ENCODE results near the gene CENPP.

CENPP gene

DNA sequence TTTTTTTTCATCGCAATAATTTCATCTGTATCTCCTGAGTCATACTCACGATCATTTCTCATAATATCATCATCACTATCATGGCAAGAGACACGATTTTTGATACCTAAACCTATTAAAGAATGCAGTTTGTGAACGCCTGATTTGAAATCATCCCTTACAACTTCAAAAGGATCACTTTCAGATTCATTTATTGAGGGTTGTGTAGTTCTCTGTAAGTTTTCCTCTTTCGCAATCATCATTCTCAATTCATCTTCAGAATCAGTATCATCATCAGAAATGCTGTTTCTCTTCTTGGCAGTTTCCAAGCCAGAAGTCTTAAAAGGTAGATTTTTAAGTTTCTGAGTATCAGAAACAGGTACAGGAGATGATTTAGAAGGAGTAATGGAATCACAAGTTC is 10.3 kb upstream of the CENPP start:
- Histone ChIP-seq H3K4me3 (replicated peaks; ENCODE audit: low read depth, low read length) (no peak overlapping the region), H3K27me3 (replicated peaks; ENCODE audit: control insufficient read depth, insufficient read depth, low read length) (no peaks in the 10 kb centered on the region), H3K36me3 (ENCODE audit: control insufficient read depth, insufficient read depth, low read length) (peaks cover 26% of the 10 kb centered on the region)
- no peak for DNase-seq (ENCODE audit: extremely low read depth, insufficient read length)
- TF ChIP-seq, protein P1, sequence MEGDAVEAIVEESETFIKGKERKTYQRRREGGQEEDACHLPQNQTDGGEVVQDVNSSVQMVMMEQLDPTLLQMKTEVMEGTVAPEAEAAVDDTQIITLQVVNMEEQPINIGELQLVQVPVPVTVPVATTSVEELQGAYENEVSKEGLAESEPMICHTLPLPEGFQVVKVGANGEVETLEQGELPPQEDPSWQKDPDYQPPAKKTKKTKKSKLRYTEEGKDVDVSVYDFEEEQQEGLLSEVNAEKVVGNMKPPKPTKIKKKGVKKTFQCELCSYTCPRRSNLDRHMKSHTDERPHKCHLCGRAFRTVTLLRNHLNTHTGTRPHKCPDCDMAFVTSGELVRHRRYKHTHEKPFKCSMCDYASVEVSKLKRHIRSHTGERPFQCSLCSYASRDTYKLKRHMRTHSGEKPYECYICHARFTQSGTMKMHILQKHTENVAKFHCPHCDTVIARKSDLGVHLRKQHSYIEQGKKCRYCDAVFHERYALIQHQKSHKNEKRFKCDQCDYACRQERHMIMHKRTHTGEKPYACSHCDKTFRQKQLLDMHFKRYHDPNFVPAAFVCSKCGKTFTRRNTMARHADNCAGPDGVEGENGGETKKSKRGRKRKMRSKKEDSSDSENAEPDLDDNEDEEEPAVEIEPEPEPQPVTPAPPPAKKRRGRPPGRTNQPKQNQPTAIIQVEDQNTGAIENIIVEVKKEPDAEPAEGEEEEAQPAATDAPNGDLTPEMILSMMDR (IDR thresholded peaks at IDR 0.05; ENCODE audit: insufficient read depth, low read length, poor library complexity, severe bottlenecking), result no peak

DNA sequence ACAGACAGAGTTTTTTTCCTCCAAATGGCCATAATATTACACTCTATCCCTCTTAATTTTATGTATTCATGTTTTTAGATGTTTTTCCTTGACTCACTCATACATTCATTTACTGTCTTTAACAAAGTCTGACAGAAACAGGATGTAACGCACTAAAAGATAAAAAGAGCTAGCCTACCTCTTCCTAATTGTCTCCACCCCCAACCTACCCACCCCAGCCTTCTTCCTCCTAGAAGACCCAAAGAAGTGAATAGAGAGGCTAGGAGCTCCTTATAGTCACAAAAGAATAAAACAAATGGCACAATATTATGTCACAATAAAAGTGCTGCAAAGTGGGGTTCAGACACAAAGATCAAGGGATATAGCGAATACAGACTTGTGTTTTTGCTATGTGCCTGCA is 1.3 kb upstream of the CENPP start:
- H3K4me3 ChIP-seq (replicated peaks; ENCODE audit: low read depth, low read length), result peak overlapping the region; percentile 83
- H3K36me3 ChIP-seq (ENCODE audit: control insufficient read depth, insufficient read depth, low read length), result peaks cover 6% of the 10 kb centered on the region
- TF ChIP-seq, protein P1 (IDR thresholded peaks at IDR 0.05; ENCODE audit: insufficient read depth, low read length, poor library complexity, severe bottlenecking), result no peak
- H3K27me3 ChIP-seq (replicated peaks; ENCODE audit: control insufficient read depth, insufficient read depth, low read length), result no peaks in the 10 kb centered on the region
- no peak for DNase-seq (ENCODE audit: extremely low read depth, insufficient read length)

DNA sequence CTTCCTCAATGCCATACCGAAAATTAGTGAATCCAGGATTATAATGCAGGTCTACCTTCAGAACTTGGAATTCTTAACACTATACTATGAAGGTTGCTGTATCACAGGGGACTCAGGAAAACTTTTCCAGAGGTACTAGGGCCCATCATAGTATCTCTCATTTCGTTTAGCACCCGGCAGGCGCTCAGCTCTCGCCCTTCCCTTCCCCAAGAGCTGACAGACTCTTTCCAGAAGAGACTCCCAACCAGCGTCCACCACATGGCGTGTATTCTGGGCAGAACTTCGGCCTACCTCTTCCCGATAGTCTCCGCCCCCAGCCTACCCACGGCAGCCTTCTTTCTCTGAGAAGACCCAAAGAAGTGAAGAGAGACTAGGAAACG is 874 bp upstream of the CENPP start:
- H3K36me3 ChIP-seq (ENCODE audit: control insufficient read depth, insufficient read depth, low read length), result peaks cover 4% of the 10 kb centered on the region
- peak; percentile 4 for DNase-seq (ENCODE audit: extremely low read depth, insufficient read length)
- TF ChIP-seq, protein P1 (IDR thresholded peaks at IDR 0.05; ENCODE audit: insufficient read depth, low read length, poor library complexity, severe bottlenecking), result no peak
- no peaks in the 10 kb centered on the region for H3K27me3 ChIP-seq (replicated peaks; ENCODE audit: control insufficient read depth, insufficient read depth, low read length)
- peak overlapping the region; percentile 83 for H3K4me3 ChIP-seq (replicated peaks; ENCODE audit: low read depth, low read length)

DNA sequence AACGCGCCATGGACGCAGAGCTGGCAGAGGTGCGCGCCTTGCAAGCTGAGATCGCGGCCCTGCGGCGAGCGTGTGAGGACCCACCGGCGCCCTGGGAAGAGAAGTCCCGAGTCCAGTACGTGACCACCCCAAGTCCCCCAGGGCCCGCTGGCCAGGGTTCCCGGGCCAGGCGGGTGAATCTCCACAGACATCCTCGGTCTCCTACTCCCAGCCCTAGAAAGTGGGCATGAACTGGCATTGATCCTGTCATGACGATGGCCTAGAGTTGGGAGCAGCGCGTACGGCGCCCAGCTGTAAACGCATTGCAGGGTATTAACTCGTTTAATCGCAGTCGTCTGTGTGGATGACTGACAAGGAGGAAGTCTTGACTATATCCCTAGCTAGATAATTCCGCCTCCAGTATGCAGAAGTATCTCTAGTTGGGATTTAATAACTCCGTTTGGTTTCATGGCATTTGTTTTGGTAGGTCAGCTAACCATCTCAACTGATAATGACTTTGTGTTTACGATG is 293 bp downstream of the CENPP start:
- DNase-seq (ENCODE audit: extremely low read depth, insufficient read length), result no peak
- TF ChIP-seq, protein P1 (IDR thresholded peaks at IDR 0.05; ENCODE audit: insufficient read depth, low read length, poor library complexity, severe bottlenecking), result no peak
- peak overlapping the region; percentile 83 for H3K4me3 ChIP-seq (replicated peaks; ENCODE audit: low read depth, low read length)

DNA sequence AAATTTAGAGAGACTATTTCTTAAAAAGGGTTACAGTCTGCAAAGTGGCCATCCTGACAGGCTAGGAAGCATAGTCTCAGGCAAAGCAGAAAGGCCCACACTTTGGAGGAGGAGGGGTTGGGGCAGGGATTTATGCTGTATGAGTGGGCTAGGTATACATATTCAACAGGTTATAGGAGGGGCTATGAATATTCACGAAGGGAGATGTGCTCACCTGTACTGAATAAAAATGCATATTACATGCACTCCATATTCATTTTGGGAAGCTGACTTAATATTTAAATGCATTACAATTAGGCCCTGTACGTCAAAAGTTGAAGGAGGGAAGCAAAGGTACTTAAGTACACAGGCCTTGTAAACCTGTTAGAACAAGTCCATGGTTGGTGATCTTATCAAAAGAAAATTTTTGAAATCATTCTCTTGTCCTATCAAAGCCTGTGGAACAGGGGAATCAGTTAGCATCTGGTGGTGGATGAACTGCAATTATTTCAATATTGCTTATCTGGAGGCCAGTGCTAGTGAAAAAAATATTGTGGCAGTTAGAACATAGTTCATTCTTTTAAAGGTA is 1.6 kb downstream of the CENPP start:
- H3K4me3 ChIP-seq (replicated peaks; ENCODE audit: low read depth, low read length), result no peak overlapping the region; the same call in 1 of the 2 replicates
- no peak for DNase-seq (ENCODE audit: extremely low read depth, insufficient read length)
- H3K27me3 ChIP-seq (replicated peaks; ENCODE audit: control insufficient read depth, insufficient read depth, low read length), result no peaks in the 10 kb centered on the region
- H3K36me3 ChIP-seq (ENCODE audit: control insufficient read depth, insufficient read depth, low read length), result peaks cover 1% of the 10 kb centered on the region
- TF ChIP-seq, protein P1 (IDR thresholded peaks at IDR 0.05; ENCODE audit: insufficient read depth, low read length, poor library complexity, severe bottlenecking), result no peak

More for the DNA sequence above, 293 bp downstream of the CENPP start:
- H3K27me3 ChIP-seq (replicated peaks; ENCODE audit: control insufficient read depth, insufficient read depth, low read length), result no peaks in the 10 kb centered on the region
- peaks cover 1% of the 10 kb centered on the region for H3K36me3 ChIP-seq (ENCODE audit: control insufficient read depth, insufficient read depth, low read length)

DNA sequence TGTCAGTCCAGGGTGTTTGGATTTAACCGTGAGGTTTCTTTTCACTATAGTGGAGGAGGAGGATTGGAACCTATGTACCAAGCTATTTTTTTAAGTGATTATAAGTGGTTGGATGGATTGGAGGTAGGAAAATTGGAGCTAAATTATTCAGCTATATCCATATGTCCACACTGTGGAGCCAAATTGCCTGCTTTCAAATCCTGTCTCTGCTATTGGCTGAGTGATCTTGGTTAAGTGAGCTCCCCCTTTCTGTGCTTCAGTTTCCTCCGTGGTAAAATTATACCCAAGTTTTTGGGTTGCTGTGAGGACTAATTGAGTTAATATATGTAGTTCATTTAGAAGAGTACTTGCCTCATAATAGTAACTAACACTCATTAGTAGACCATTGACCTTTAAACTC is 2.5 kb downstream of the CENPP start:
- no peak for DNase-seq (ENCODE audit: extremely low read depth, insufficient read length)
- H3K36me3 ChIP-seq (ENCODE audit: control insufficient read depth, insufficient read depth, low read length), result no peaks in the 10 kb centered on the region
- TF ChIP-seq, protein P1 (IDR thresholded peaks at IDR 0.05; ENCODE audit: insufficient read depth, low read length, poor library complexity, severe bottlenecking), result peak; percentile 24
- H3K4me3 ChIP-seq (replicated peaks; ENCODE audit: low read depth, low read length), result no peak overlapping the region
- no peaks in the 10 kb centered on the region for H3K27me3 ChIP-seq (replicated peaks; ENCODE audit: control insufficient read depth, insufficient read depth, low read length)
